ENCODE data around the gene RAD51B. TPM values are rescaled to one million over a fixed set of nuclear protein-coding genes. Genes with fewer than 3 reads are reported as not detected.

RAD51B gene
- total RNA-seq, 4 donors from 2014 or later, result 12.6 to 26.4 (median 16.7) TPM

DNA sequence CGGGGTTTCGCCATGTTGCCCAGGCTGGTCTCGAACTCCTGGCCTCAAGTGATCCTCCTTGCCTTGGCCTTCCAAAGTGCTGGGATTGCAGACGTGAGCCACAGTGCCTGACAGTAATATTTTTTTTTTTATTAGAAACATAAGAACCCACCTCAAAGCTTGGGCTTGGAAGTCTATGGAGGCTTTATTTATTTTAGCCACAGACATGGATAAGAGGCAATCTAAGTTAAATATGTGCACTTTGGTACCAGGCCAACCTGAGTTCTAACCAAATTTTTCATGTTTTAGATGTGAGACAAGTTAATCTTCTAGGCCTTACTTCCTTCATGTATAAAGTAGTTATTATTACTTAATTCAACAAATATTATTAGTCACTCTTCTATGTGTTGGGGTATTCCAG lies 96.9 kb downstream of the RAD51B start:
- Histone ChIP-seq H3K36me3 (no peaks in the 10 kb centered on the region), H3K27ac (no peak overlapping the region), H3K4me1 (no peaks in the 10 kb centered on the region), H3K4me3 (no peak overlapping the region), H3K9me3 (no peaks in the 10 kb centered on the region), H3K27me3 (no peaks in the 10 kb centered on the region)
- WGBS, 2 donors, result 94 to 99% methylated on average over 4 of the region's 4 CpGs
- no peak for DNase-seq (ENCODE audit: low spot score in 2 of 2)
- no peak for TF ChIP-seq EP300 (IDR thresholded peaks at IDR 0.05)
- TF ChIP-seq POLR2A (IDR thresholded peaks at IDR 0.05), result no peak
- TF ChIP-seq, protein P1, sequence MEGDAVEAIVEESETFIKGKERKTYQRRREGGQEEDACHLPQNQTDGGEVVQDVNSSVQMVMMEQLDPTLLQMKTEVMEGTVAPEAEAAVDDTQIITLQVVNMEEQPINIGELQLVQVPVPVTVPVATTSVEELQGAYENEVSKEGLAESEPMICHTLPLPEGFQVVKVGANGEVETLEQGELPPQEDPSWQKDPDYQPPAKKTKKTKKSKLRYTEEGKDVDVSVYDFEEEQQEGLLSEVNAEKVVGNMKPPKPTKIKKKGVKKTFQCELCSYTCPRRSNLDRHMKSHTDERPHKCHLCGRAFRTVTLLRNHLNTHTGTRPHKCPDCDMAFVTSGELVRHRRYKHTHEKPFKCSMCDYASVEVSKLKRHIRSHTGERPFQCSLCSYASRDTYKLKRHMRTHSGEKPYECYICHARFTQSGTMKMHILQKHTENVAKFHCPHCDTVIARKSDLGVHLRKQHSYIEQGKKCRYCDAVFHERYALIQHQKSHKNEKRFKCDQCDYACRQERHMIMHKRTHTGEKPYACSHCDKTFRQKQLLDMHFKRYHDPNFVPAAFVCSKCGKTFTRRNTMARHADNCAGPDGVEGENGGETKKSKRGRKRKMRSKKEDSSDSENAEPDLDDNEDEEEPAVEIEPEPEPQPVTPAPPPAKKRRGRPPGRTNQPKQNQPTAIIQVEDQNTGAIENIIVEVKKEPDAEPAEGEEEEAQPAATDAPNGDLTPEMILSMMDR (IDR thresholded peaks at IDR 0.05), result no peak

DNA sequence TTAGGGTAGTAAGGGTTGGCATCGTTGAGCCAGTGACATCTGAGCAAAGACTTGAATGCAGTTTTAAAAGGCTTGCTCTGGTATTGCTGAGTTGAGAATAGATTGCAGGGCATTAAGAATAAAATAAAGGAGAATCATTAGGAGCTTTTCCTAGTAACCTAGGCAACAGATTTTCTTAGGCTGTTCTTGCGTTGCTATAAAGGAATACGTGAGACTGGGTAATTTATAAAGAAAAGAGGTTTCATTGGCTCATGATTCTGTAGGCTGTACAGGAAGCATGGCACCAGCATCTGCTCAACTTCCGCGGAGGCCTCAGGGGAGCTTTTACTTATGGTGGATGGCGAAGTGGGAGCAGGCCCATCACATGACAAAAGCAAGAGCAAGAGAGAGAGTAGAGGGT lies 97.4 kb downstream of the RAD51B start:
- Histone ChIP-seq H3K27ac (no peak overlapping the region), H3K4me3 (no peak overlapping the region), H3K27me3 (no peaks in the 10 kb centered on the region), H3K9me3 (no peaks in the 10 kb centered on the region), H3K36me3 (no peaks in the 10 kb centered on the region), H3K4me1 (no peaks in the 10 kb centered on the region)
- DNase-seq (ENCODE audit: low spot score in 2 of 2), result no peak
- TF ChIP-seq, protein P1 (IDR thresholded peaks at IDR 0.05), result no peak
- TF ChIP-seq POLR2A (IDR thresholded peaks at IDR 0.05) (no peak), EP300 (IDR thresholded peaks at IDR 0.05) (no peak)
- WGBS, 2 donors, result 89 to 93% methylated on average over 6 of the region's 6 CpGs

DNA sequence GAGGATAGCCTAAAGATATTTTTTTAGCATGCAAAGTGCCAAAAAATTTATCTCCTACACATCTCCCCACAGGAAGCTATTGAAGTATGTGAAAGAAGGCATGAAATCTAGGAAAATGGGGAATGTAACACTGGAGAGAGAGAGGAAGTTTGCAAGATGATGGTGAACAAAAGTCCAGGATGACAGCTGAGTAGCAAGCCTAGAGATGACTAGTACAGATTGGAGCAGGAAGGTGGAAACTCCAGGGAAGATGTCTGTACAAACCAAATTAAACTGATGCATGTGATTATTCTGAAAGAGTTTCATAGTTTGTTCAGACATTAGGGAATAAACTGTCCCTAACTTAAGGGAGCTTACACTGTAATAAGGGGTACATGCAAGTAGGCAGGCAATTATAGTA lies 99.3 kb downstream of the RAD51B start:
- Histone ChIP-seq H3K4me1 (no peaks in the 10 kb centered on the region), H3K4me3 (no peak overlapping the region), H3K36me3 (no peaks in the 10 kb centered on the region), H3K9me3 (no peaks in the 10 kb centered on the region), H3K27ac (no peak overlapping the region), H3K27me3 (no peaks in the 10 kb centered on the region)
- TF ChIP-seq EP300 (IDR thresholded peaks at IDR 0.05), result no peak
- TF ChIP-seq, protein P1 (IDR thresholded peaks at IDR 0.05), result no peak
- DNase-seq (ENCODE audit: low spot score in 2 of 2), result no peak

DNA sequence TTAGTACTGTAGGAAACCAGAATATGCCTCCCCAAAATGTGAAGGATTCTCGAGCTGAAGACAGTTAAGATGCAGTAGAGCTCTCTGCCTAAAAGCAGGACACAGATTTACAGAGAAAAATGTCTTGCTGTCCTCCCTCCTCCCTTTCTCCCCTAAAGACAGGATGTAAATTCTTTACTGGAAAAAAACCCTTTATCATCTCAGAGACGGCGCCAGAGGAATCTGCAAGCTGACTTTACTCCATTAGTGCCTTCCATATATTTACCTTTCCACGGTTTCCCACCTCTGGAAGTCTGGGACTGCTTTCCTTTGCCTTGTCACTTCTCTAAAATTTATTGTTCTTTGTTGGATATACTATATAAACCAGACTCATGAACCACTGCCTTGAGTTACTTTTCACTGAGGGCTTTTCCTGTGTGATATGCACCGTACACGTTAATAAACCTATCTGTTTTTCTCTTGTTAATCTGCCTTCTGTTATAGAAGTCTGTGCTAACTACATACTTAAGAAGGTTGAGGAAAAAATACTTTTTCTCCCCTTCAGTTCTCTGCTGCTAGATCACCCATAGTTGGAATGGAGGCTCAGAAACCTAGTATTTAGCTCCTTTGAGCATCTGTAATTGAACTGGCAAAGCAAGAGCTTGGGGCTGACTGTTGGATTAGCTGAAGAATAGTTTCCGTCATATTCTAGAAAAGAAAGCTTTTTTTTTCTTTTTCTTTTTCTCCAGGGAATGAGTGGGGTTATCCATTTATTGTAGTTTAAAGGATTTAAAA lies 99.9 kb downstream of the RAD51B start:
- TF ChIP-seq EP300 (IDR thresholded peaks at IDR 0.05) (no peak), POLR2A (IDR thresholded peaks at IDR 0.05) (no peak)
- TF ChIP-seq, protein P1 (IDR thresholded peaks at IDR 0.05), result no peak
- Histone ChIP-seq H3K9me3 (no peaks in the 10 kb centered on the region), H3K27ac (no peak overlapping the region), H3K4me1 (no peaks in the 10 kb centered on the region), H3K4me3 (no peak overlapping the region), H3K36me3 (no peaks in the 10 kb centered on the region), H3K27me3 (no peaks in the 10 kb centered on the region)
- 50 to 56% methylated on average over 7 of the region's 7 CpGs for WGBS, 2 donors
- no peak for DNase-seq (ENCODE audit: low spot score in 2 of 2)

DNA sequence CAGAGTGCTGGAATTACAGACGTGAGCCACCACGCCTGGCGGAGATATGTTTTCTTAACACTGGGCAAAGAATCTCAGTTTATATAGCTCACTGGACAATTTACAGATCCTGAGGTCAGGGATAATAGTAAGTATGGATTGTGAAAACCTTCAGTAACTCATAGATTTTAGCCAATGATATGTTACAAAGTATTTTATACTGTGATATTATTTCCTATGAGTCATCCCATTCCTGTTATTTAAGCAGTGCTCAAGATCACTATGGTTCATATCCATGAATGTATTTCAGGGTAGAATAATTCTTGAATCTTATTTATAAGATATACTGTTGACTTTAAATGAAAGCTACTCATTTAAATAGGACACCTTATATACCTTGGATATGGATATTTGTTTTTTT lies 107.2 kb downstream of the RAD51B start:
- Histone ChIP-seq H3K4me1 (no peaks in the 10 kb centered on the region), H3K27me3 (no peaks in the 10 kb centered on the region), H3K4me3 (no peak overlapping the region), H3K9me3 (peaks cover 0 to 47% (median 8%) of the 10 kb centered on the region in 4 donors), H3K36me3 (peaks cover 0 to 9% (median 0%) of the 10 kb centered on the region in 3 donors), H3K27ac (no peak overlapping the region)
- 91 to 97% methylated on average over 3 of the region's 3 CpGs for WGBS, 2 donors
- no peak for TF ChIP-seq POLR2A (IDR thresholded peaks at IDR 0.05)
- no peak for TF ChIP-seq EP300 (IDR thresholded peaks at IDR 0.05)
- TF ChIP-seq, protein P1 (IDR thresholded peaks at IDR 0.05), result no peak
- no peak for DNase-seq (ENCODE audit: low spot score in 2 of 2)

Data from tibial nerve (tissue), 4 donors.